K562 (cell line): ENCODE measurements around the gene DGLUCY. TPM values are rescaled to one million over a fixed set of nuclear protein-coding genes. Genes with fewer than 3 reads are reported as not detected.

Experiments
- CTBP1 ChIP-seq: fragments of 450-650 bp; IDR thresholded peaks from 2 replicates; pipeline ENCODE4 v1.6.1; 2016; ENCODE audit warnings: borderline replicate concordance
- ERF ChIP-seq: fragments of 450-650 bp; formaldehyde crosslinking; IDR thresholded peaks from 2 replicates; pipeline ENCODE4 v1.4.0; 2020; ENCODE audit warnings: mild to moderate bottlenecking, mixed read lengths
- HDAC2 ChIP-seq: fragments of 450-650 bp; IDR thresholded peaks from 2 replicates; pipeline ENCODE4 v1.6.1; 2016; ENCODE audit warnings: mild to moderate bottlenecking
- KDM1A ChIP-seq, 2 experiments: fragments of 450-650 bp; IDR thresholded peaks; 2 replicates each; pipeline ENCODE4 v1.6.1; 2016; ENCODE audit warnings: mild to moderate bottlenecking in 2 of 2
- PHB ChIP-seq: fragments of 250-450 bp; sonication (Bioruptor Pico); IDR thresholded peaks from 2 replicates; pipeline ENCODE4 v1.5.0; 2021
- SMARCA4 ChIP-seq: fragments of 450-650 bp; IDR thresholded peaks from 2 replicates; pipeline ENCODE4 v1.6.1; 2016
- ZNF699 ChIP-seq: fragments of 250-450 bp; sonication (Bioruptor Pico); IDR thresholded peaks from 2 replicates; pipeline ENCODE4 v1.8.0; 2021; ENCODE audit warnings: mild to moderate bottlenecking, moderate library complexity; ENCODE audit not compliant: insufficient replicate concordance
- polyA plus RNA-seq, 8 experiments: library from polyadenylated mRNA; depleted of rRNA in 4 of 8; stranded (reverse) in 5 of 8; unstranded in 3 of 8; fragments of >200 nt; fragmentation: Nextera tagmentation in 2 of 8; fragmentation: Illumina TruSeq in 1 of 8; extraction: Ambion mirVana in 2 of 8; extraction: Trizol in 1 of 8; gene quantifications; 2 replicates each; pipeline versions ENCODE4 v1.2.1 to v1.2.3, GENCODE V29; 2011 to 2014; ENCODE audit warnings: inconsistent platforms in 1 of 8, missing spikeins in 1 of 8
- total RNA-seq, 7 experiments: library from RNA; depleted of rRNA in 6 of 7; stranded (reverse); fragments of >200 nt in 6 of 7; fragmentation: Illumina TruSeq in 2 of 7; extraction: Trizol in 2 of 7; gene quantifications; 2 replicates each; pipeline versions ENCODE4 v1.2.1 to v1.2.3, GENCODE V29; 2011 to 2021; ENCODE audit warnings: low replicate concordance in 1 of 7
- TF ChIP-seq, protein P1 (sequence below): sonication (generic); formaldehyde crosslinking; IDR thresholded peaks from 2 replicates; pipeline ENCODE4 v1.8.0; 2022; ENCODE audit warnings: mild to moderate bottlenecking, missing genetic modification reagents, borderline replicate concordance
- TF ChIP-seq, protein P2 (sequence below), 2 experiments: fragments of 450-650 bp; conservative IDR thresholded peaks; 2 replicates each; pipeline ENCODE4 v1.6.1; 2017; ENCODE audit warnings: mild to moderate bottlenecking in 2 of 2, moderate library complexity in 2 of 2
- TF ChIP-seq, protein P3 (sequence below): fragments of 250-450 bp; sonication (Bioruptor Pico); IDR thresholded peaks from 2 replicates; pipeline ENCODE4 v1.8.0; 2022; ENCODE audit warnings: inconsistent platforms

The DGLUCY gene
- total and polyA plus RNA-seq, 9 of the 15 experiments (the other 6 are each of a cell fraction or from before 2014, with no cell fraction given) = 9.9 to 28.4 (median 21.0) TPM

DNA sequence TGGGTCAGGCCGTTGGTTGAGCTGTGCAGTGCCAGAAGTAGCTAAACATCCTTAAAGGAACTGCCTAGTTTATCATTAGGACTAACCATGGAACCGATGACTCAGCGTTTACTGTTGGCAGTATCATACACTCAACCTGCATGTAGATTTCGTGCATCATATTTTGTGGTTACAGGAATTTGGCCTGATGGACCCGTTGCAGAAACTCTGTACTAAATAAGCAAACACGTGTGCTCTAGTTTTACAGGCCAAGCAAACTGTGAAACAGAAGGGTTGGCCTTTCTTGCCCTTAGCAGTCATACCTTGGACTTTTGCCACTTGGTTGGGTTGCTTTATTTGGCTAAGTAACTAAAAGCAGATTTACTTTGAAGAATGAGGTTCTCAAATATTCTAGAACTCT is 35.6 kb downstream of the DGLUCY start (continued):
- TF ChIP-seq ZNF699 = no peak
- no peak for TF ChIP-seq HDAC2
- TF ChIP-seq PHB (CRISPR knock-in tag) = no peak
- peak; percentile 67 for TF ChIP-seq CTBP1
- peak; percentile 58; the same call in 1 of the 2 replicates for TF ChIP-seq SMARCA4
- TF ChIP-seq, protein P1, sequence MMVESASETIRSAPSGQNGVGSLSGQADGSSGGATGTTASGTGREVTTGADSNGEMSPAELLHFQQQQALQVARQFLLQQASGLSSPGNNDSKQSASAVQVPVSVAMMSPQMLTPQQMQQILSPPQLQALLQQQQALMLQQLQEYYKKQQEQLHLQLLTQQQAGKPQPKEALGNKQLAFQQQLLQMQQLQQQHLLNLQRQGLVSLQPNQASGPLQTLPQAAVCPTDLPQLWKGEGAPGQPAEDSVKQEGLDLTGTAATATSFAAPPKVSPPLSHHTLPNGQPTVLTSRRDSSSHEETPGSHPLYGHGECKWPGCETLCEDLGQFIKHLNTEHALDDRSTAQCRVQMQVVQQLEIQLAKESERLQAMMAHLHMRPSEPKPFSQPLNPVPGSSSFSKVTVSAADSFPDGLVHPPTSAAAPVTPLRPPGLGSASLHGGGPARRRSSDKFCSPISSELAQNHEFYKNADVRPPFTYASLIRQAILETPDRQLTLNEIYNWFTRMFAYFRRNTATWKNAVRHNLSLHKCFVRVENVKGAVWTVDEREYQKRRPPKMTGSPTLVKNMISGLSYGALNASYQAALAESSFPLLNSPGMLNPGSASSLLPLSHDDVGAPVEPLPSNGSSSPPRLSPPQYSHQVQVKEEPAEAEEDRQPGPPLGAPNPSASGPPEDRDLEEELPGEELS = no peak
- TF ChIP-seq ERF (CRISPR knock-in tag) = no peak
- TF ChIP-seq, protein P2, sequence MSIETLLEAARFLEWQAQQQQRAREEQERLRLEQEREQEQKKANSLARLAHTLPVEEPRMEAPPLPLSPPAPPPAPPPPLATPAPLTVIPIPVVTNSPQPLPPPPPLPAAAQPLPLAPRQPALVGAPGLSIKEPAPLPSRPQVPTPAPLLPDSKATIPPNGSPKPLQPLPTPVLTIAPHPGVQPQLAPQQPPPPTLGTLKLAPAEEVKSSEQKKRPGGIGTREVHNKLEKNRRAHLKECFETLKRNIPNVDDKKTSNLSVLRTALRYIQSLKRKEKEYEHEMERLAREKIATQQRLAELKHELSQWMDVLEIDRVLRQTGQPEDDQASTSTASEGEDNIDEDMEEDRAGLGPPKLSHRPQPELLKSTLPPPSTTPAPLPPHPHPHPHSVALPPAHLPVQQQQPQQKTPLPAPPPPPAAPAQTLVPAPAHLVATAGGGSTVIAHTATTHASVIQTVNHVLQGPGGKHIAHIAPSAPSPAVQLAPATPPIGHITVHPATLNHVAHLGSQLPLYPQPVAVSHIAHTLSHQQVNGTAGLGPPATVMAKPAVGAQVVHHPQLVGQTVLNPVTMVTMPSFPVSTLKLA (conservative IDR thresholded peaks at IDR 0.05) = peak in 1 of 2 experiments; percentile 32; a peak in 2 of 4 replicates
- TF ChIP-seq KDM1A (IDR thresholded peaks at IDR 0.05) = peak in 1 of 2 experiments; percentile 36; a peak in 1 of 4 replicates
- TF ChIP-seq, protein P3, sequence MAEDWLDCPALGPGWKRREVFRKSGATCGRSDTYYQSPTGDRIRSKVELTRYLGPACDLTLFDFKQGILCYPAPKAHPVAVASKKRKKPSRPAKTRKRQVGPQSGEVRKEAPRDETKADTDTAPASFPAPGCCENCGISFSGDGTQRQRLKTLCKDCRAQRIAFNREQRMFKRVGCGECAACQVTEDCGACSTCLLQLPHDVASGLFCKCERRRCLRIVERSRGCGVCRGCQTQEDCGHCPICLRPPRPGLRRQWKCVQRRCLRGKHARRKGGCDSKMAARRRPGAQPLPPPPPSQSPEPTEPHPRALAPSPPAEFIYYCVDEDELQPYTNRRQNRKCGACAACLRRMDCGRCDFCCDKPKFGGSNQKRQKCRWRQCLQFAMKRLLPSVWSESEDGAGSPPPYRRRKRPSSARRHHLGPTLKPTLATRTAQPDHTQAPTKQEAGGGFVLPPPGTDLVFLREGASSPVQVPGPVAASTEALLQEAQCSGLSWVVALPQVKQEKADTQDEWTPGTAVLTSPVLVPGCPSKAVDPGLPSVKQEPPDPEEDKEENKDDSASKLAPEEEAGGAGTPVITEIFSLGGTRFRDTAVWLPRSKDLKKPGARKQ (CRISPR knock-in tag) = no peak
- TF ChIP-seq, all 486 proteins: peak for 32
